ENCODE results near the gene PDIA4. TPM values are rescaled to one million over a fixed set of nuclear protein-coding genes. Genes with fewer than 3 reads are reported as not detected.
"Not testable (repeated sequence)": the region's sequence is repeated elsewhere in the genome, so short reads cannot be mapped to it uniquely, and the experiment has no call there.

PDIA4 gene
- total RNA-seq, 1 donor from 2014 or later, result 129 TPM

DNA sequence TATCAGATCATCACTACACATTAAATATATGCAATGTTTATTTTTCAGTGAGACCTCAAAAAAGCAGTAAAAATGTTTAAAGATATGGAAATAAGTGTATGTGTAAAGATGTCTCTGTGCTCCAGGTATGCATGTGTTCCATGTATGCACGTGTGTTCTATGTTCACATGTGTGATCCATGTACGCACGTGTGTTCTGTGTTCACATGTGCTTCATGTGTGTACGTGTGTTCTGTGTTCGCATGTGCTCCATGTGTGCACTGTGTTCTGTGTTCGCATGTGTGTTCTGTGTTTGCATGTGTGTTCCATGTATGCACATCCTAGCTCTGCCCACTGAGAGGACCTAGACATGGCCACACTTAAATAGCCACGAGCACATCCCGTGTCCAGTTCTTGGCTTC, 15.6 kb upstream of the PDIA4 start:
- Histone ChIP-seq H3K36me3 (no peaks in the 10 kb centered on the region), H3K4me1 (no peaks in the 10 kb centered on the region), H3K27me3 (no peaks in the 10 kb centered on the region), H3K4me3 (no peak overlapping the region), H3K27ac (no peak overlapping the region), H3K9me3 (no peaks in the 10 kb centered on the region)
- intact Hi-C loops (cut with DNase I), result no loop called here
- no peak for DNase-seq (ENCODE audit: low spot score in 2 of 2)
- TF ChIP-seq, protein P1, sequence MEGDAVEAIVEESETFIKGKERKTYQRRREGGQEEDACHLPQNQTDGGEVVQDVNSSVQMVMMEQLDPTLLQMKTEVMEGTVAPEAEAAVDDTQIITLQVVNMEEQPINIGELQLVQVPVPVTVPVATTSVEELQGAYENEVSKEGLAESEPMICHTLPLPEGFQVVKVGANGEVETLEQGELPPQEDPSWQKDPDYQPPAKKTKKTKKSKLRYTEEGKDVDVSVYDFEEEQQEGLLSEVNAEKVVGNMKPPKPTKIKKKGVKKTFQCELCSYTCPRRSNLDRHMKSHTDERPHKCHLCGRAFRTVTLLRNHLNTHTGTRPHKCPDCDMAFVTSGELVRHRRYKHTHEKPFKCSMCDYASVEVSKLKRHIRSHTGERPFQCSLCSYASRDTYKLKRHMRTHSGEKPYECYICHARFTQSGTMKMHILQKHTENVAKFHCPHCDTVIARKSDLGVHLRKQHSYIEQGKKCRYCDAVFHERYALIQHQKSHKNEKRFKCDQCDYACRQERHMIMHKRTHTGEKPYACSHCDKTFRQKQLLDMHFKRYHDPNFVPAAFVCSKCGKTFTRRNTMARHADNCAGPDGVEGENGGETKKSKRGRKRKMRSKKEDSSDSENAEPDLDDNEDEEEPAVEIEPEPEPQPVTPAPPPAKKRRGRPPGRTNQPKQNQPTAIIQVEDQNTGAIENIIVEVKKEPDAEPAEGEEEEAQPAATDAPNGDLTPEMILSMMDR (IDR thresholded peaks at IDR 0.05), result no peak

DNA sequence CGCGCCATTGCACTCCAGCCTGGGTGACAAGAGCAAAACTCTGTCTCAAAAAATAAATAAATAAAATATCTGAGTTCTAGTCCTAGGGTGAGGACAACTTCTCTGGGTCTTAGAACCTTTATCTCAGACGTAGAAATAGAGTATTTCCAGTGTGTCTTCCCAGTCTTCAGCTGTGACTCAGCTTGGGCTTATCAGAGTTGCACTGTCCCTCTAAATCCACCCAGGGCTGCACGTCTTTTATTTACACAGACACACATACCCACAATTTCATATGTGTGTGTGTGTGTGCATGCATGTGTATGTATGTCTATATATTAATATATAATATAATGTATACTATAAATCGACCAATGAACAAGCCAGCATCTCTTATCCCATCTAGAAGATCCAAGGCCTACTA, 13.0 kb upstream of the PDIA4 start:
- Histone ChIP-seq H3K27me3 (no peaks in the 10 kb centered on the region), H3K27ac (no peak overlapping the region), H3K4me1 (no peaks in the 10 kb centered on the region), H3K4me3 (no peak overlapping the region), H3K9me3 (no peaks in the 10 kb centered on the region), H3K36me3 (no peaks in the 10 kb centered on the region)
- TF ChIP-seq, protein P1 (IDR thresholded peaks at IDR 0.05), result no peak
- intact Hi-C loops (cut with DNase I), result no loop called here
- DNase-seq (ENCODE audit: low spot score in 2 of 2), result no peak

DNA sequence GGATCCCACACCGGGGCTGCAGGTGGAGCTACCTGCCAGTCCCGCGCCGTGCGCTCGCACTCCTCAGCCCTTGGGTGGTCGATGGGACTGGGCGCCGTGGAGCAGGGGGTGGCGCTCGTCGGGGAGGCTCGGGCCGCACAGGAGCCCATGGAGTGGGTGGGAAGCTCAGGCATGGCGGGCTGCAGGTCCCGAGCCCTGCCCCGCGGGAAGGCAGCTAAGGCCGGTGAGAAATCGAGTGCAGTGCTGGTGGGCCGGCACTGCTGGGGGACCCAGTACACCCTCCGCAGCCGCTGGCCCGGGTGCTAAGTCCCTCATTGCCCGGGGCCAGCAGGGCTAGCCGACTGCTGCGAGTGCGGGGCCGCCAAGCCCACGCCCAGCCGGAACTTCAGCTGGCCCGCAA, 10.3 kb upstream of the PDIA4 start:
- H3K9me3 ChIP-seq; intact Hi-C loops (cut with DNase I); H3K27ac ChIP-seq; H3K27me3 ChIP-seq; H3K4me1 ChIP-seq; H3K36me3 ChIP-seq; DNase-seq (ENCODE audit: low spot score in 2 of 2); H3K4me3 ChIP-seq: not testable (repeated sequence)

DNA sequence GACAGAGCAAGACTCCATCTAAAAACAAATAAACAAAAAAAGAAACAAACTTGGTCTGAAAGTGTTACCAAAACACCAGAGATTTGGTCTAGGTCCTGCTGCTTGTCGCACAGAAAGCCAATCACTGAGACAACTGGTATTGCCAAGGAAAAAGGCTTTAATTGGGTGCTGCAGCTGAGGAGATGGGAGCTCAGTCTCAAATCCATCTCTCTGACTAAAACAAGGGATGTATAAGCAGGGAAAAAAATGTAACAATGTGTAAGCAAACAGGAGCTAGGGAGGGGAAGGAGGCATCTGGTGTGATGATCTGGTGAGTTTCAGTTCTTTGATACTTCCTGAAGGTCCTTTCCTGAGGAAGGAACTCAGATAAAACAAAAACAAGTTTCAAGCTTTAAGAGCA, 8.4 kb upstream of the PDIA4 start:
- intact Hi-C loops (cut with DNase I), result no loop called here
- DNase-seq (ENCODE audit: low spot score in 2 of 2), result no peak
- Histone ChIP-seq H3K9me3 (no peaks in the 10 kb centered on the region), H3K4me1 (no peaks in the 10 kb centered on the region), H3K4me3 (no peak overlapping the region), H3K27ac (no peak overlapping the region), H3K36me3 (no peaks in the 10 kb centered on the region), H3K27me3 (no peaks in the 10 kb centered on the region)
- TF ChIP-seq, protein P1 (IDR thresholded peaks at IDR 0.05), result no peak

DNA sequence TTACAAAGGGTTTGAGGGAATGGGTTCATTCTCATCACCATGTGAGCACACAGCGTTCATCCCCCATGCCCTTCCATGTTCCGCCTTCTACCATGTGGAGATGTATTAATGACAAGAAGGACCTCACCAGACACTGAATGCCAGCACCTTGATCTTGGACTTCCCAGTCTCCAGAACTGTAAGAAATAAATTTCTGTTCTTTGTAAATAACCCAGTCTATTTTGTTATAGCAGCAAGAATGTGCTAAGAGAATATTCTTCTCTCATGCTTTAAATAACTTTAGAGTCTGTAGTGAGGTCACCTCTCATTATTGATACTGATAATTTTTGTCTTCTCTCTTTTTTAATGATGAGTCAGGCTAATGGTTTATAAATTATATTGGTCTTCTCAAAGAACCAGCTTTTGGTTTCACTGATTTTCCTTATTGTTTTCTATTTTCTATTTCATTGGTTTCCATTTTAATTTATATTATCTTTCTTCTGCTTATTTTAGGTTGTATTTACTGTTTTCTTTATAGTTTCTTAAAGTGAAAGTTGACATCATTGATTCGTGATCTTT, 3.1 kb upstream of the PDIA4 start:
- Histone ChIP-seq H3K4me1 (peaks cover 0 to 8% of the 10 kb centered on the region in 2 donors), H3K9me3 (no peaks in the 10 kb centered on the region), H3K27me3 (no peaks in the 10 kb centered on the region), H3K4me3 (no peak overlapping the region), H3K27ac (no peak overlapping the region), H3K36me3 (no peaks in the 10 kb centered on the region)
- TF ChIP-seq, protein P1 (IDR thresholded peaks at IDR 0.05), result no peak
- intact Hi-C loops (cut with DNase I), result no loop called here
- DNase-seq (ENCODE audit: low spot score in 2 of 2), result no peak

DNA sequence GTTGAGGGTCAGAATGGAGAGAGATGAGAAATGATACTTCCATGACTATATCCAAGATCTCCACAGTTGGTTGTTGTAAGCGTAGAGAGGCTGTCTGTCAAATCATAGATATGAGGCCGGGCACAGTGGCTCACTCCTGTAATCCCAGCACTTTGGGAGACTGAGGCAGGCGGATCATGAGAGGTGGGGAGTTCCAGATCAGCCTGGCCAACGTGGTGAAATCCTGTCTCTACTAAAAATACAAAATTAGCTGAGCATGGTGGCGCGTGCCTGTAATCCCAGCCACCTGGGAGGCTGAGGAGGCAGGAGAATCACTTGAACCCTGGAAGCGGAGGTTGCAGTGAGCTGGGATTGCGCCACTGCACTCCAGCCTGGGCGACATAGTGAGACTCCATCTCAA, 2.1 kb upstream of the PDIA4 start:
- intact Hi-C loops (cut with DNase I); DNase-seq (ENCODE audit: low spot score in 2 of 2); H3K4me1 ChIP-seq; H3K9me3 ChIP-seq; H3K27me3 ChIP-seq; H3K27ac ChIP-seq; H3K4me3 ChIP-seq; H3K36me3 ChIP-seq: not testable (repeated sequence)
